HG03139 (cell line): ENCODE results near the gene NEURL1B.
"Not testable (repeated sequence)": the region's sequence is repeated elsewhere in the genome, so short reads cannot be mapped to it uniquely, and the experiment has no call there.

Experiments used
- ATAC-seq: cut with Tn5 transposase; IDR thresholded peaks from one replicate; pipeline ENCODE4 v1.9.1; 2021; ENCODE audit not compliant: unreplicated experiment

The NEURL1B gene

GRCh38 chr5:172672681-172673080, 31.6 kb downstream of the NEURL1B start:
- ATAC-seq: no peak

- no peak for ATAC-seq
Observed at GRCh38 chr5:172674155-172674554, 33.1 kb downstream of the NEURL1B start.

GRCh38 chr5:172676914-172677475, 35.9 kb downstream of the NEURL1B start:
- ATAC-seq: no peak

GRCh38 chr5:172678362-172678874, 37.4 kb downstream of the NEURL1B start:
- ATAC-seq: not testable (repeated sequence)

- no peak for ATAC-seq
Observed at GRCh38 chr5:172678902-172679301, 37.8 kb downstream of the NEURL1B start.

GRCh38 chr5:172679628-172680212, 38.7 kb downstream of the NEURL1B start:
- no peak for ATAC-seq

GRCh38 chr5:172680921-172681320, 39.9 kb downstream of the NEURL1B start:
- no peak for ATAC-seq

- ATAC-seq: no peak
Observed at GRCh38 chr5:172681421-172681820, 40.4 kb downstream of the NEURL1B start.

GRCh38 chr5:172683264-172683644, 42.2 kb downstream of the NEURL1B start:
- ATAC-seq: no peak

- ATAC-seq: no peak
Observed at GRCh38 chr5:172683645-172684471, 42.8 kb downstream of the NEURL1B start.

- no peak for ATAC-seq
Observed at GRCh38 chr5:172685091-172685490, 44.0 kb downstream of the NEURL1B start.

GRCh38 chr5:172686111-172686510, 45.0 kb downstream of the NEURL1B start:
- ATAC-seq: no peak

GRCh38 chr5:172686539-172687390, 45.7 kb downstream of the NEURL1B start:
- ATAC-seq: no peak

- no peak for ATAC-seq
Observed at GRCh38 chr5:172687940-172688339, 46.9 kb downstream of the NEURL1B start.

GRCh38 chr5:172688349-172689217, 47.5 kb downstream of the NEURL1B start:
- no peak for ATAC-seq

GRCh38 chr5:172689218-172689572, 48.1 kb downstream of the NEURL1B start:
- no peak for ATAC-seq

- no peak for ATAC-seq
Observed at GRCh38 chr5:172689801-172690200, 48.7 kb downstream of the NEURL1B start.

- no peak for ATAC-seq
Observed at GRCh38 chr5:172690258-172691075, 49.4 kb downstream of the NEURL1B start.

GRCh38 chr5:172691886-172692285, 50.8 kb downstream of the NEURL1B start:
- ATAC-seq: no peak
